Astrocyte (in vitro differentiated cells and primary cell): ENCODE measurements around the gene PTPRE. TPM values are rescaled to one million over a fixed set of nuclear protein-coding genes. Genes with fewer than 3 reads are reported as not detected.

Experiments used
- DNase-seq: peaks from one replicate; pipeline ENCODE4 v3.0.0-alpha.2; 2010; ENCODE audit warnings: low read depth
- FAIRE-seq: peaks from 2 replicates; lab custom pipeline; 2011; peaks lifted over from hg19 to GRCh38; lab: Jason Lieb, UNC
- H2AFZ ChIP-seq: 2 replicates; pipeline ENCODE4 v1.6.0; 2012; ENCODE audit warnings: low read depth, low read length, inconsistent platforms
- H3K27ac ChIP-seq: 2 replicates; pipeline ENCODE4 v1.5.1; 2011; ENCODE audit warnings: low read depth, low read length, inconsistent platforms
- H3K27me3 ChIP-seq: 2 replicates; pipeline ENCODE4 v1.6.0; 2011; ENCODE audit warnings: low read length, inconsistent platforms; ENCODE audit not compliant: insufficient read depth
- H3K36me3 ChIP-seq: 2 replicates; pipeline ENCODE4 v1.5.1; 2011; ENCODE audit warnings: low read length, inconsistent platforms; ENCODE audit not compliant: insufficient read depth
- H3K4me1 ChIP-seq: 2 replicates; pipeline ENCODE4 v1.5.1; 2011; ENCODE audit warnings: low read length, inconsistent platforms; ENCODE audit not compliant: insufficient read depth
- H3K4me2 ChIP-seq: 2 replicates; pipeline ENCODE4 v1.6.0; 2012; ENCODE audit warnings: low read length, inconsistent platforms
- H3K4me3 ChIP-seq: 2 replicates; pipeline ENCODE4 v1.5.1; 2011; ENCODE audit warnings: low read depth, mild to moderate bottlenecking, low read length, inconsistent platforms; ENCODE audit not compliant: insufficient read depth
- H3K79me2 ChIP-seq: 2 replicates; pipeline ENCODE4 v1.6.0; 2012; ENCODE audit warnings: mild to moderate bottlenecking, low read length, inconsistent platforms; ENCODE audit not compliant: insufficient read depth
- H3K9ac ChIP-seq: 2 replicates; pipeline ENCODE4 v1.6.0; 2012; ENCODE audit warnings: mild to moderate bottlenecking, low read length, inconsistent platforms
- H3K9me3 ChIP-seq: 2 replicates; pipeline ENCODE4 v1.5.1; 2012; ENCODE audit warnings: low read depth, mild to moderate bottlenecking, low read length, inconsistent platforms; ENCODE audit not compliant: insufficient read depth
- H4K20me1 ChIP-seq: 2 replicates; pipeline ENCODE4 v1.6.0; 2012; ENCODE audit warnings: low read length, inconsistent platforms; ENCODE audit not compliant: insufficient read depth
- H3K27ac Mint-ChIP-seq: one replicate; pipeline ENCODE4 v1.8.0; 2021; ENCODE audit warnings: mild to moderate bottlenecking, mixed read lengths; ENCODE audit not compliant: unreplicated experiment
- H3K27me3 Mint-ChIP-seq: one replicate; pipeline ENCODE4 v1.8.0; 2021; ENCODE audit warnings: low read depth, mixed read lengths; ENCODE audit not compliant: unreplicated experiment
- H3K36me3 Mint-ChIP-seq: one replicate; pipeline ENCODE4 v1.8.0; 2021; ENCODE audit warnings: low read depth, mixed read lengths; ENCODE audit not compliant: unreplicated experiment
- H3K4me1 Mint-ChIP-seq: one replicate; pipeline ENCODE4 v1.8.0; 2021; ENCODE audit warnings: low read depth, mixed read lengths; ENCODE audit not compliant: unreplicated experiment
- H3K4me3 Mint-ChIP-seq: one replicate; pipeline ENCODE4 v1.8.0; 2021; ENCODE audit warnings: mild to moderate bottlenecking, moderate library complexity, mixed read lengths; ENCODE audit not compliant: unreplicated experiment
- H3K9me3 Mint-ChIP-seq: one replicate; pipeline ENCODE4 v1.8.0; 2021; ENCODE audit warnings: mild to moderate bottlenecking, mixed read lengths; ENCODE audit not compliant: unreplicated experiment
- EZH2 ChIP-seq: IDR thresholded peaks from 2 replicates; pipeline ENCODE4 v1.6.1; 2012; ENCODE audit warnings: mild to moderate bottlenecking, low read length, inconsistent platforms; ENCODE audit not compliant: insufficient read depth
- total RNA-seq: library from RNA; stranded (reverse); gene quantifications from 2 replicates; pipeline ENCODE4 v1.2.1, GENCODE V29; 2021
- TF ChIP-seq, protein P1 (sequence below): IDR thresholded peaks from 2 replicates; pipeline ENCODE4 v1.5.1; 2011; ENCODE audit warnings: low read depth, mild to moderate bottlenecking, inconsistent platforms, low read length, moderate library complexity; ENCODE audit not compliant: insufficient read depth

The PTPRE gene
- total RNA-seq, 1 donor from 2014 or later = 14.1 TPM

DNA sequence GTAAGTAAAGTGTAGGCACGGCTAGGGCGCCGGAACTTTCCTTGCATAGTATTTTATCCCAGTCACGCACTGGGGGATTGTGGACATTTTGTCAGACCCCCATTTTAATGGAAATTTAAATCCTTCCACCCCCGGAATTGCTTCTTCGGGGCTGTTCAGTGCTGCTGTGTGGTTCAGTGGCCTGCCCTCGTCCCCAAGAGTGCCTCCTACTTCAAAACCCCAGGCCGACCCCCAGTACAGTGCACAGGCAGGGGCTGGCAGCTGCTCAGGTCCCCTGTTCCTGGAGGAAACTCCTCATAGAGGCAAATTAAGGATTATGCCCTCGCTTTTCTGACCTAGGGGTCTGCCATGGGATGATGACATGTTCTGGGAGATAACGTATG lies 94.5 kb downstream of the PTPRE start:
- Histone ChIP-seq H3K36me3 (no peaks in the 10 kb centered on the region), H2AFZ (no peak overlapping the region), H4K20me1 (no peaks in the 10 kb centered on the region), H3K4me1 (peaks cover 9% of the 10 kb centered on the region), H3K4me2 (peak overlapping the region; percentile 28), H3K79me2 (peaks cover 7% of the 10 kb centered on the region), H3K27me3 (no peaks in the 10 kb centered on the region), H3K9ac (no peak overlapping the region), H3K4me3 (no peak overlapping the region), H3K27ac (no peak overlapping the region), H3K9me3 (no peaks in the 10 kb centered on the region)
- H3K27ac Mint-ChIP-seq = no peak overlapping the region
- TF ChIP-seq, protein P1, sequence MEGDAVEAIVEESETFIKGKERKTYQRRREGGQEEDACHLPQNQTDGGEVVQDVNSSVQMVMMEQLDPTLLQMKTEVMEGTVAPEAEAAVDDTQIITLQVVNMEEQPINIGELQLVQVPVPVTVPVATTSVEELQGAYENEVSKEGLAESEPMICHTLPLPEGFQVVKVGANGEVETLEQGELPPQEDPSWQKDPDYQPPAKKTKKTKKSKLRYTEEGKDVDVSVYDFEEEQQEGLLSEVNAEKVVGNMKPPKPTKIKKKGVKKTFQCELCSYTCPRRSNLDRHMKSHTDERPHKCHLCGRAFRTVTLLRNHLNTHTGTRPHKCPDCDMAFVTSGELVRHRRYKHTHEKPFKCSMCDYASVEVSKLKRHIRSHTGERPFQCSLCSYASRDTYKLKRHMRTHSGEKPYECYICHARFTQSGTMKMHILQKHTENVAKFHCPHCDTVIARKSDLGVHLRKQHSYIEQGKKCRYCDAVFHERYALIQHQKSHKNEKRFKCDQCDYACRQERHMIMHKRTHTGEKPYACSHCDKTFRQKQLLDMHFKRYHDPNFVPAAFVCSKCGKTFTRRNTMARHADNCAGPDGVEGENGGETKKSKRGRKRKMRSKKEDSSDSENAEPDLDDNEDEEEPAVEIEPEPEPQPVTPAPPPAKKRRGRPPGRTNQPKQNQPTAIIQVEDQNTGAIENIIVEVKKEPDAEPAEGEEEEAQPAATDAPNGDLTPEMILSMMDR = no peak
- TF ChIP-seq EZH2 = no peak
- peaks cover 15% of the 10 kb centered on the region for H3K4me1 Mint-ChIP-seq
- peaks cover 2% of the 10 kb centered on the region for H3K9me3 Mint-ChIP-seq
- peaks cover 6% of the 10 kb centered on the region for H3K36me3 Mint-ChIP-seq
- H3K4me3 Mint-ChIP-seq = no peak overlapping the region
- no peak for DNase-seq
- no peaks in the 10 kb centered on the region for H3K27me3 Mint-ChIP-seq
- no peak for FAIRE-seq

DNA sequence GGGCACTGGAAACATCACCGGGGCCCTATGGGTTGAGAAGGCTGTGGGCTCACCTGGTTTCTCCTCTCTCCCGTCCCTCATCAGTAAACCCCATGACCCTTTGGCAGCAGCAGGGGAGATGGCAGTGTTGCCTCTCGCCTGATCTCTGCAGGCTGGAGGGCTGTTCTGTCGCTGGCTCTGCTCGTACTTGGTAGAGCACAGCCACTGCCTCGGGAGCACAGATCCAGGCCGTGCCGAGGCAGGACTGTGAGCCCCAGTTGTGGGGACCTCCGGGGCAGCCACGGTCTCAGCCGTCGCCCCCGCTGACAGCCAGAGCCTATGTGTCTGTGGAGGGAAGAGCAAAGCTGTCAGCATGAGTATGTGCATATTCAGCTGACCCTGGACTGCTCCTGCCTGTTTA lies 94.9 kb downstream of the PTPRE start:
- H3K79me2 ChIP-seq = peaks cover 7% of the 10 kb centered on the region
- Mint-ChIP-seq H3K27me3 (no peaks in the 10 kb centered on the region), H3K4me1 (peaks cover 13% of the 10 kb centered on the region), H3K27ac (peak overlapping the region; percentile 6), H3K4me3 (no peak overlapping the region), H3K36me3 (peaks cover 6% of the 10 kb centered on the region), H3K9me3 (peaks cover 2% of the 10 kb centered on the region)
- no peak for TF ChIP-seq EZH2
- TF ChIP-seq, protein P1 = no peak
- no peak overlapping the region for H3K4me2 ChIP-seq
- no peak overlapping the region for H3K4me3 ChIP-seq
- no peaks in the 10 kb centered on the region for H3K9me3 ChIP-seq
- H3K36me3 ChIP-seq = no peaks in the 10 kb centered on the region
- no peak overlapping the region for H3K9ac ChIP-seq
- H2AFZ ChIP-seq = no peak overlapping the region
- no peaks in the 10 kb centered on the region for H3K27me3 ChIP-seq
- H4K20me1 ChIP-seq = no peaks in the 10 kb centered on the region
- DNase-seq = no peak
- peaks cover 9% of the 10 kb centered on the region for H3K4me1 ChIP-seq
- H3K27ac ChIP-seq = no peak overlapping the region
- no peak for FAIRE-seq

DNA sequence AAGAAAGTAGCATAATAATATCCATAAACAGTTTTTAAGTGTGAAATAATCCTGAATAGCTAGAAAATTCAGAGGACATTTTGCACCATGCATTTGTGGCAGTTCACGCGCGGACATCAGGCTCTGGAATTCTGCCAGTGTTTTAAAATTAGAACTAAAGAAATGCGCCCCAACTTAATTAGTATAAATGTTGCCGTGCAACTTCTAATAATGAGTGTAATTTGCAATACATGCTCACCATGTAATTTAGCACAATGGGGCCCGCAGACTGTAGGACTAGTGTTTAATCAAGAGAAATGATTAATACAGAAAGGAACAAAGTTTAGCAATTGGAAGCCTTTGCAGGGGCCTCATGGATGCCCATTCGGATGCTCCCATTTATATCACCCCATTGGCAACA lies 96.6 kb downstream of the PTPRE start:
- H3K4me1 Mint-ChIP-seq = peaks cover 3% of the 10 kb centered on the region
- H3K36me3 Mint-ChIP-seq = peaks cover 6% of the 10 kb centered on the region
- H3K9me3 Mint-ChIP-seq = peaks cover 2% of the 10 kb centered on the region
- no peak overlapping the region for H3K27ac Mint-ChIP-seq
- no peak overlapping the region for H3K27ac ChIP-seq
- H3K4me3 ChIP-seq = no peak overlapping the region
- no peak for TF ChIP-seq EZH2
- TF ChIP-seq, protein P1 = no peak
- no peaks in the 10 kb centered on the region for H3K9me3 ChIP-seq
- DNase-seq (no peak), FAIRE-seq (no peak)
- no peaks in the 10 kb centered on the region for H3K36me3 ChIP-seq
- H3K27me3 Mint-ChIP-seq = no peaks in the 10 kb centered on the region
- no peak overlapping the region for H3K4me2 ChIP-seq
- H3K79me2 ChIP-seq = peaks cover 7% of the 10 kb centered on the region
- no peaks in the 10 kb centered on the region for H4K20me1 ChIP-seq
- H3K4me1 ChIP-seq = peaks cover 3% of the 10 kb centered on the region
- no peaks in the 10 kb centered on the region for H3K27me3 ChIP-seq
- H3K9ac ChIP-seq = no peak overlapping the region
- H3K4me3 Mint-ChIP-seq = no peak overlapping the region
- no peak overlapping the region for H2AFZ ChIP-seq
